ENCODE results near the gene SSC4D.

GRCh38 chr7:76423666-76424412 is 14.3 kb upstream of the SSC4D start:
- TF ChIP-seq CTCF (IDR thresholded peaks at IDR 0.05; ENCODE audit: low read depth, low read length, poor library complexity, severe bottlenecking) = no peak
- no peak for TF ChIP-seq EZH2phosphoT487 (IDR thresholded peaks at IDR 0.05; ENCODE audit: borderline replicate concordance, low read length)

Measured in DOHH2 (cell line).